GM13977 (cell line): ENCODE results near the gene ABLIM2.

Experiments
- DNase-seq: peaks from one replicate; pipeline ENCODE4 v3.0.0; 2012; ENCODE audit warnings: low spot score
- CTCF ChIP-seq: IDR thresholded peaks from 2 replicates; pipeline ENCODE4 v1.5.1; 2012; ENCODE audit warnings: mild to moderate bottlenecking, control low read depth; ENCODE audit not compliant: insufficient read depth; ENCODE audit errors: extremely low read depth, missing control alignments
- in situ Hi-C: fragments of 300-500 bp; cut with MboI; formaldehyde crosslinking; loops from one replicate; pipeline ENCODE4 v1.12.0; 2022; ENCODE audit warnings: low sequenced_read_pairs, low pct_unique_long_range_greater_than_20kb, mixed read lengths, inconsistent platforms; ENCODE audit not compliant: unreplicated experiment

ABLIM2 gene

GRCh38 chr4:8179771-8180170 is 21.2 kb upstream of the ABLIM2 start:
- in situ Hi-C loops: no loop called here
- no peak for TF ChIP-seq CTCF
- no peak for DNase-seq

- no peak for DNase-seq
- no peak for TF ChIP-seq CTCF
- in situ Hi-C loops: no loop called here
These were observed 20.5 kb upstream of the ABLIM2 start for GRCh38 chr4:8179074-8179473.

GRCh38 chr4:8177956-8178355 is 19.3 kb upstream of the ABLIM2 start:
- no peak for DNase-seq
- TF ChIP-seq CTCF: no peak
- in situ Hi-C loops: no loop called here

- in situ Hi-C loops: no loop called here
- TF ChIP-seq CTCF: no peak
- DNase-seq: no peak
These were observed 18.9 kb upstream of the ABLIM2 start for GRCh38 chr4:8177552-8177951.

GRCh38 chr4:8176547-8177399 is 18.2 kb upstream of the ABLIM2 start:
- DNase-seq: peak; percentile 81
- TF ChIP-seq CTCF: peak; percentile 90
- in situ Hi-C loops: no loop called here

GRCh38 chr4:8175686-8176085 is 17.1 kb upstream of the ABLIM2 start:
- in situ Hi-C loops: no loop called here
- DNase-seq: no peak

More at GRCh38 chr4:8175686-8176085, 17.1 kb upstream of the ABLIM2 start:
- TF ChIP-seq CTCF: no peak
